ENCODE data around the gene LATS2.

LATS2 gene

DNA sequence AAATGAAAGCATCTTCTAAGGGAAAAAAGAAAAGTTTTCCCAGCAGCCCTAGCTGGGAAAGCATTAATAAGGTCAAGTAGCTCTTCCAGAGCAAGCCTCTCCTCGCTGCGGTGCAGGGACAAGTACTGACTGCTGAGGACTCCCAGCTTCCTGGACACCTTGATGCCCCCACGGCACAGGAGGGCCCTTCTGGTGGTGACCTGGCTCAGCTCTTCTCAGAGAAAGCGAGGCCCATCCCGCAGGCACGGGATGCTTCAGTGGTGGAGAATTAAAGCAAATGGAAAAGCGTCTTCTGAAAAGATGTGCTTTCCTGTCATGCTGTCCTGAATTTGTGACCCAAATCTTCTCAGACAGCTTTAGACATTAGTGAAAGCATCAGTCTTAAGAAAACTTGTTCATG, 38.8 kb upstream of the LATS2 start:
- DNase-seq (ENCODE audit: insufficient read length, low spot score), result no peak
- no peak for FAIRE-seq
- TF ChIP-seq, protein P1, sequence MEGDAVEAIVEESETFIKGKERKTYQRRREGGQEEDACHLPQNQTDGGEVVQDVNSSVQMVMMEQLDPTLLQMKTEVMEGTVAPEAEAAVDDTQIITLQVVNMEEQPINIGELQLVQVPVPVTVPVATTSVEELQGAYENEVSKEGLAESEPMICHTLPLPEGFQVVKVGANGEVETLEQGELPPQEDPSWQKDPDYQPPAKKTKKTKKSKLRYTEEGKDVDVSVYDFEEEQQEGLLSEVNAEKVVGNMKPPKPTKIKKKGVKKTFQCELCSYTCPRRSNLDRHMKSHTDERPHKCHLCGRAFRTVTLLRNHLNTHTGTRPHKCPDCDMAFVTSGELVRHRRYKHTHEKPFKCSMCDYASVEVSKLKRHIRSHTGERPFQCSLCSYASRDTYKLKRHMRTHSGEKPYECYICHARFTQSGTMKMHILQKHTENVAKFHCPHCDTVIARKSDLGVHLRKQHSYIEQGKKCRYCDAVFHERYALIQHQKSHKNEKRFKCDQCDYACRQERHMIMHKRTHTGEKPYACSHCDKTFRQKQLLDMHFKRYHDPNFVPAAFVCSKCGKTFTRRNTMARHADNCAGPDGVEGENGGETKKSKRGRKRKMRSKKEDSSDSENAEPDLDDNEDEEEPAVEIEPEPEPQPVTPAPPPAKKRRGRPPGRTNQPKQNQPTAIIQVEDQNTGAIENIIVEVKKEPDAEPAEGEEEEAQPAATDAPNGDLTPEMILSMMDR (IDR thresholded peaks at IDR 0.05; ENCODE audit: insufficient read depth, missing control alignments), result no peak

DNA sequence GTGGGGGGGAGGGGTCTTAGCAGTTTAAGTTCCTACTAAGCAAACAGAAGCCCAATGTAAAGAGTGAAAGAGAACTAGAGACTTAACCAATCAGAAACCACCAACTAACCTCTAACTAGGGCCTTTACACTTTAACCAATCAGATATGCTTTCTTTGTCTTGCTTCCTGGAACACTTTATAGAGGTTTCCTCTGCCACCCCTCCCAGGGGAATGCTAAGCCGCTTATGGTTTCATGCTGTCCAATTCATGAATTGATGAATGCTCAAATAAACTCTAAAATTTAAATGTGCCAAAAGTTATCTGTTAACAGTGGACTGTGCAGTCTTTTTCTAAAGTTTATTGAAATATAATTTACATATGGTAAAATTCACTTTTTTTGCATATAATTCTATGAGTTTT, 33.9 kb upstream of the LATS2 start:
- DNase-seq (ENCODE audit: insufficient read length, low spot score), result no peak
- no peak for FAIRE-seq
- TF ChIP-seq, protein P1 (IDR thresholded peaks at IDR 0.05; ENCODE audit: insufficient read depth, missing control alignments), result no peak

DNA sequence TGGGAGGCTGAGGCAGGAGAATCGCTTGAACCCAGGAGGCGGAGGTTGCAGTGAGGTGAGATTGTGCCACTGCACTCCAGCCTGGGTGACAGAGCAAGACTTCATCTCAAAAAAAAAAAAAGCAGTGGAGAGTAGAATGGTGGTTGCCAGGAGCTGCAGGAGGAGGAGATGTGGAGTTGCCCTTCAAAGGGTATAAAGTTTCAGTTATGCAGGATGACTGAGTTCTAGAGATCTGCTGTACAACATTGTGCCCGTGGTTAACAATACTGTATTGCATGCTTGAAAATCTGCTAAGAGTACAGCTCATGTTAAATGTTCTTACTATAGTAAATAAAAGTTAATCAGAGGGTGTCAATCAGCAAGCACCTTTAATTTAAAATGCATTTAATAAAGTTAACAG, 28.4 kb upstream of the LATS2 start:
- FAIRE-seq, result no peak
- no peak for DNase-seq (ENCODE audit: insufficient read length, low spot score)
- TF ChIP-seq, protein P1 (IDR thresholded peaks at IDR 0.05; ENCODE audit: insufficient read depth, missing control alignments), result no peak

DNA sequence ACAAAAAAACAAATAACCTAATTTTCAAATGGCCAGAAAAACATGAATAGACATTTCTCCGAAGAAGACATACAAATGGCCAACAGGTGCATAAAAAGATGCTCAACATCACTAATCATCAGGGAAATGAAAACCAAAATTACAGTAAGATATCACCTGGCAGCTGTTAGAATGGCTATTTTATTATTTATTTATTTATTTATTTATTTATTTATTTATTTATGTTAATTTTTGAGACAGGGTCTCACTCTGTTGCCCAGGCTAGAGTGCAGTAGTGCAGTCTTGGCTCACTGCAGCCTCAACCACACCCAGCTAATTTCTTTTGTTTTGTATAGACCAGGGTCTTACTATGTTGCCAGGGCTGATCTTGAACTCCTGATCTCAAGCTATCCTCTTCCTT, 27.1 kb upstream of the LATS2 start:
- FAIRE-seq, result no peak
- TF ChIP-seq, protein P1 (IDR thresholded peaks at IDR 0.05; ENCODE audit: insufficient read depth, missing control alignments), result no peak
- no peak for DNase-seq (ENCODE audit: insufficient read length, low spot score)

DNA sequence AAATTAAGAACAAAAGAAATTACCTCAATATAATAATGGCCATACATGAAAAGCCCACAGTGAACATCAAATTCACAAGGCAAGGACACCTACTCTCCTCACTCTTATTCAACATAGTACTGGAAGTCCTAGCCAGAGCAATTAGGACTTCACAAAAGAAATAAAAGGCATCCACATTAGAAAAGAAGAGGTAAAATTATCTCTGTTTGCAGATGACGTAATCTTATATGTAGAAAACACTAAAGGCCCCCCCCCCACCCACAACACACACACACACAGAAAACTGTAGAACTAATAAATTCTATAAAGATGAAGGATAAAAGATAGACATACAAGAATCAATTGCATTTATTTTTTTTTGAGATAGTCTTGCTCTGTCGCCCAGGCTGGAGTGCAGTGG, 25.5 kb upstream of the LATS2 start:
- TF ChIP-seq, protein P1 (IDR thresholded peaks at IDR 0.05; ENCODE audit: insufficient read depth, missing control alignments), result no peak
- FAIRE-seq, result no peak
- no peak for DNase-seq (ENCODE audit: insufficient read length, low spot score)

DNA sequence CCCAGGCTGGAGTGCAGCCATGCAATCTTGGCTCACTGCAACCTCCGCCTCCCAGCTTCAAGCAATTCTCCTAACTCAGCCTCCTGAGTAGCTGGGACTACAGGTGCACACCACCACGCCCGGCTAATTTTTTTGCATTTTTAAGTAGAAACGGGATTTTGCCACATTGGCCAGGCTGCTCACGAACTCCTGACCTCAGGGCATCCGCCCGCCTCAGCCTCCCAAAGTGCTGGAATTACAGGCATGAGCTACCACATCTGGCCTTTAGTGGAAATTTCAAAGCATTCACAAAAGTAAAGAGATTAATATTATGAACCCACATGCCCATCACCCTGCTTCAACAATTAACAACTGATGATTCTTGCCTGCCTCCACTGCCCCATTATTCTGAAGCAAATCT, 20.5 kb upstream of the LATS2 start:
- DNase-seq (ENCODE audit: insufficient read length, low spot score), result no peak
- FAIRE-seq, result no peak

DNA sequence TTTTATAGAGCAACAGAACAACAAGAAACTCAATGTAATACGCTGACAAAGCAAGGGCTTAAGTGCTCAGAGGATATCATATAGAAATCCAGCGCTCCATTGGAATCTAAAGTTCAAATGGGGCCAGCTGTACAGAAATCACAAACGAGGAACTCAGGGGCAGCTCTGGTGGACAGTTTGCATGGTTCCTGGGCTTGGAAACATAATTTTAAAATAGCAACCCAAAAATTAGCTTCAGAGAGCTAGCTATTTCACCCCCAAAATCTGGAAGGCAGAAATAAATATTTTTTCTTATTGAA, 19.2 kb upstream of the LATS2 start:
- DNase-seq (ENCODE audit: insufficient read length, low spot score) (no peak), FAIRE-seq (no peak)
- TF ChIP-seq, protein P1 (IDR thresholded peaks at IDR 0.05; ENCODE audit: insufficient read depth, missing control alignments), result no peak

More for the DNA sequence above, 20.5 kb upstream of the LATS2 start:
- TF ChIP-seq, protein P1 (IDR thresholded peaks at IDR 0.05; ENCODE audit: insufficient read depth, missing control alignments), result no peak

Measured in D721Med (cell line).